ENCODE data around the gene MT1HL1. TPM values are rescaled to one million over a fixed set of nuclear protein-coding genes. Genes with fewer than 3 reads are reported as not detected.
"Not testable (repeated sequence)": the region's sequence is repeated elsewhere in the genome, so short reads cannot be mapped to it uniquely, and the experiment has no call there.

Gene MT1HL1
- total RNA-seq, 1 donor from 2014 or later = not detected

GRCh38 chr1:236978740-236979139 is 25.5 kb downstream of the MT1HL1 start:
- H3K36me3 ChIP-seq = no peaks in the 10 kb centered on the region
- no peaks in the 10 kb centered on the region for H3K9me3 ChIP-seq
- no peak overlapping the region for H3K4me3 ChIP-seq
- TF ChIP-seq, protein P1, sequence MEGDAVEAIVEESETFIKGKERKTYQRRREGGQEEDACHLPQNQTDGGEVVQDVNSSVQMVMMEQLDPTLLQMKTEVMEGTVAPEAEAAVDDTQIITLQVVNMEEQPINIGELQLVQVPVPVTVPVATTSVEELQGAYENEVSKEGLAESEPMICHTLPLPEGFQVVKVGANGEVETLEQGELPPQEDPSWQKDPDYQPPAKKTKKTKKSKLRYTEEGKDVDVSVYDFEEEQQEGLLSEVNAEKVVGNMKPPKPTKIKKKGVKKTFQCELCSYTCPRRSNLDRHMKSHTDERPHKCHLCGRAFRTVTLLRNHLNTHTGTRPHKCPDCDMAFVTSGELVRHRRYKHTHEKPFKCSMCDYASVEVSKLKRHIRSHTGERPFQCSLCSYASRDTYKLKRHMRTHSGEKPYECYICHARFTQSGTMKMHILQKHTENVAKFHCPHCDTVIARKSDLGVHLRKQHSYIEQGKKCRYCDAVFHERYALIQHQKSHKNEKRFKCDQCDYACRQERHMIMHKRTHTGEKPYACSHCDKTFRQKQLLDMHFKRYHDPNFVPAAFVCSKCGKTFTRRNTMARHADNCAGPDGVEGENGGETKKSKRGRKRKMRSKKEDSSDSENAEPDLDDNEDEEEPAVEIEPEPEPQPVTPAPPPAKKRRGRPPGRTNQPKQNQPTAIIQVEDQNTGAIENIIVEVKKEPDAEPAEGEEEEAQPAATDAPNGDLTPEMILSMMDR (IDR thresholded peaks at IDR 0.05) = no peak
- H3K27ac ChIP-seq = no peak overlapping the region
- no peaks in the 10 kb centered on the region for H3K27me3 ChIP-seq
- intact Hi-C loops (cut with DNase I) = no loop called here
- DNase-seq (ENCODE audit: low spot score in 2 of 2) = peak in 1 of 2 donors; percentile 25
- peaks cover 0 to 2% of the 10 kb centered on the region in 2 donors for H3K4me1 ChIP-seq

DNA sequence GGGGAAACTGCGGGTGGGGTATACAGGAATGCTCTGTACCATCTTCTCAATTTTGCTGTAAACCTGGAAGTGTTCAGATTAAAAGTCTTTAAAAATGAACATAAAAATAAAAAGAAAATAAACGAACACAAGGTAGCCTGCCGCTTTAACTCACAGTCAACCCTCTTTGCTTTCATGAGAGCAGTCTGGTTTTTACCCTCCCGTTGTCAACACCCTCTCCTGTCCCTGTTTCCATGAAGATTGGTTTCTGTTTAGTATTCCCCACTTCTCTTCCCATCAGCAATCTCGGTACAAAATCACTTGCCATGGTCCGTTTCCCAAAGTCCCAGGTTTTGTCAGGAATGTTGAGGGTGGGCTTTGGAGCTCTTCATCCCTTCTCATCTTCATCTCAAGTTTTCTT is 28.8 kb downstream of the MT1HL1 start:
- H3K27ac ChIP-seq = no peak overlapping the region
- no peaks in the 10 kb centered on the region for H3K27me3 ChIP-seq
- no peaks in the 10 kb centered on the region for H3K9me3 ChIP-seq
- H3K36me3 ChIP-seq = no peaks in the 10 kb centered on the region
- H3K4me1 ChIP-seq = no peaks in the 10 kb centered on the region
- TF ChIP-seq, protein P1 (IDR thresholded peaks at IDR 0.05) = no peak
- no peak overlapping the region for H3K4me3 ChIP-seq
- no peak for DNase-seq (ENCODE audit: low spot score in 2 of 2)
- intact Hi-C loops (cut with DNase I) = no loop called here

DNA sequence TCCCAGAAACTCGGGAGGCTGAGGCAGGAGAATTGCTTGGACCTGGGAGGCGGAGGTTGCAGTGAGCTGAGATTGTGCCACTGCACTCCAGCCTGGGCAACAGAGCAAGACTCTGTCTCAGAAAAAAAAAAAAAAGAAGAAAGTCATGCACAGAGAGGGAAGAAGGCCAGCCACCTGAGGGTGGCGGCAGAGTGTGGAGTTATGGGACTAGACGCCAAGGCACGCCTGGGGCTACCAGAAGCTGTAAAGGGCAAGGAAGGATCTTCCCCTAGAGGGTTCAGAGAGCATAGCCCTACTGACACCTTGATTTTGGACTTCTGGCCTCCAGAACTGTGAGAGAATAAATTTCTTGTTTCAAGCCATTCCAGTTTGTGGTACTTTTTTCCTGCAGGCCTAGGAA is 30.2 kb downstream of the MT1HL1 start:
- H3K36me3 ChIP-seq; H3K27ac ChIP-seq; H3K27me3 ChIP-seq; H3K4me3 ChIP-seq; H3K4me1 ChIP-seq; intact Hi-C loops (cut with DNase I); H3K9me3 ChIP-seq; DNase-seq (ENCODE audit: low spot score in 2 of 2): not testable (repeated sequence)

- Histone ChIP-seq H3K36me3 (no peaks in the 10 kb centered on the region), H3K27me3 (no peaks in the 10 kb centered on the region), H3K4me1 (no peaks in the 10 kb centered on the region), H3K9me3 (no peaks in the 10 kb centered on the region), H3K4me3 (no peak overlapping the region), H3K27ac (no peak overlapping the region)
- intact Hi-C loops (cut with DNase I) = no loop called here
- DNase-seq (ENCODE audit: low spot score in 2 of 2) = no peak
- TF ChIP-seq, protein P1 (IDR thresholded peaks at IDR 0.05) = no peak
Observed at GRCh38 chr1:236966636-236967035, 37.6 kb downstream of the MT1HL1 start.

GRCh38 chr1:236963920-236964319 is 40.3 kb downstream of the MT1HL1 start:
- no peaks in the 10 kb centered on the region for H3K4me1 ChIP-seq
- DNase-seq (ENCODE audit: low spot score in 2 of 2) = no peak
- H3K4me3 ChIP-seq = no peak overlapping the region
- no peaks in the 10 kb centered on the region for H3K27me3 ChIP-seq
- H3K9me3 ChIP-seq = no peaks in the 10 kb centered on the region
- TF ChIP-seq, protein P1 (IDR thresholded peaks at IDR 0.05) = no peak
- intact Hi-C loops (cut with DNase I) = no loop called here
- no peak overlapping the region for H3K27ac ChIP-seq
- H3K36me3 ChIP-seq = no peaks in the 10 kb centered on the region

- Histone ChIP-seq H3K9me3 (no peaks in the 10 kb centered on the region), H3K36me3 (no peaks in the 10 kb centered on the region), H3K27ac (no peak overlapping the region), H3K4me3 (no peak overlapping the region), H3K4me1 (no peaks in the 10 kb centered on the region), H3K27me3 (no peaks in the 10 kb centered on the region)
- intact Hi-C loops (cut with DNase I) = no loop called here
- no peak for DNase-seq (ENCODE audit: low spot score in 2 of 2)
- TF ChIP-seq, protein P1 (IDR thresholded peaks at IDR 0.05) = no peak
Observed at GRCh38 chr1:236959112-236959511, 45.1 kb downstream of the MT1HL1 start.

Data from ascending aorta (tissue), 2 donors.